ENCODE measurements around the gene LYZL6.
"Not testable (repeated sequence)": the region's sequence is repeated elsewhere in the genome, so short reads cannot be mapped to it uniquely, and the experiment has no call there.

The LYZL6 gene

GRCh38 chr17:35906191-35906925 is 37.2 kb downstream of the LYZL6 start:
- no peak for DNase-seq

DNA sequence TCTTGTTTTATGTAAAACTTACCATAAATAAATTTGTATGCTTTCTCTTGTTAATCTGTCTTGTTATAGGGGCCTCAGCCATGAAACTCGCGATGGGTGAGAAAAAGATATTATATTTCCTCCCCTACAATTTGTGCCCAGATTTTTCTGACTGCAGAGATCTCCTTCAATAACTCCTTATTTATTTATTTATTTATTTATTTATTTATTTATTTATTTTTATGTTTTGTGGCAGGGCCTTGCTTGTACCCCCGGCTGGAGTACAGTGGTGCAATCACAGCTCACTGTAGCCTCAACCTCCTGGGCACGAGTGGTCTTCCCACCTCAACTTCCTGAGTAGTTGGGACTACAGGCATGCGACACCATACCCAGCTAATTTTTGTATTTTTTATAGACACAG is 40.1 kb downstream of the LYZL6 start:
- DNase-seq, result no peak

DNA sequence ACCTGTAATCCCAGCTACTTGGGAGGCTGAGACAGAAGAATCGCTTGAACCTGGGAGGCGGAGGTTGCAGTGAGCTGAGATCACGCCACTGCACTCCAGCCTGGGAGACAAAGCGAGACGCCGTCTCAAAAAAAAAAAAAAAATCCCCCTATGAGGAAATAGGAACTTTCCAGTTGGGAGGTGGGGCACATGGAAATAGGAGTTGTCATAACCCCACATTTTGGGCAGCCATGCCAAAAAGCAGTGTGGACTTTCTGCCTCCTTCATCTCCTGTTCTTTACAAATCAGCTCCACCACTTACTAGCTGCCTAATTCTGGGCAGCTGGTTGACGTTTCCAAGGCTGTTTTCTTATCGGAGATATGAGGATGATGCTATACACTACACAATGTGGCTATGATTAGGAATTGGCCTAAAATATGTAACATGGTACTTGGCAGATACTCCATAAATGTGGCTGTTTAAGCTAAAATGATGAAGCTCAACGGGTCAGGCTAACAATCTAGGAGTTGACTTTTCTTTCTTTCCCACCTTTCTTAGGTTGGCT is 41.8 kb downstream of the LYZL6 start:
- no peak for DNase-seq

DNA sequence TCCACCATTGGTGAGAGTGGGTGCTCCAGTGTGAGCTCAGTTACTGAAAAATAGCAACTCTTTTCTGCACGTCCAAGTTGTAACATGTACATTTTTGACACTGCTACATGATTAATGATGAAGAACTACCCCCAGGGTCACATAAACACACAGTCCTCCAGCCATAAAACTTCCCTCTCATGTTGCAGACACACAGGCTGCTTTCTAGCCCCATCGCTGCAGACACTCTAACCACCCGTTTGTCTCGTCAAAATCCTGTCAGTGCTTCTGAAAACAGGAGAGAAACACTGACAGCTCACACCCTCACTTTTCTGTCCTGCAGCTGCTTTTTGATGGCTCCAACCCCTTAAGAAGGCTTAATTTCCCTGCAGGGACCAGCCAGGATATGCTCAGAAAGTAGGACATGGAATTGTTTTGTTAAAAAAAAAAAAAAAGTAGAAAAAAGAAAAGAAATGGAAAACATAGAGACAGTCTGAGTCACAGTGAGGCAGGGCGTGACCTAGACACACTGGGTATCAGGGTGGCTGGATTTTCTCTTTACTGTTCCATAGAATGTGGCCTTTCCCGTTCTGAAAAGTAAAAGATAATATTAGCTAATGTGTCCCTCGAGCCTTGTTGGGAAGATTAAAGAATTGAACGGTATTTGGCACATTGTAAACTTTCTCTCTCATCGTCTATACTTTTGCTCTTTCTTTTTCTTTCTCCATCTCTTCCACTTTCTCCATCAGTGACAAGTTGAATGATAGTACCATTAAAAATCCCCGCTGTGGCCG is 42.6 kb downstream of the LYZL6 start:
- DNase-seq, result no peak

GRCh38 chr17:35900280-35900679 is 43.2 kb downstream of the LYZL6 start:
- DNase-seq, result no peak

GRCh38 chr17:35898283-35899070 is 45.0 kb downstream of the LYZL6 start:
- no peak for DNase-seq

DNA sequence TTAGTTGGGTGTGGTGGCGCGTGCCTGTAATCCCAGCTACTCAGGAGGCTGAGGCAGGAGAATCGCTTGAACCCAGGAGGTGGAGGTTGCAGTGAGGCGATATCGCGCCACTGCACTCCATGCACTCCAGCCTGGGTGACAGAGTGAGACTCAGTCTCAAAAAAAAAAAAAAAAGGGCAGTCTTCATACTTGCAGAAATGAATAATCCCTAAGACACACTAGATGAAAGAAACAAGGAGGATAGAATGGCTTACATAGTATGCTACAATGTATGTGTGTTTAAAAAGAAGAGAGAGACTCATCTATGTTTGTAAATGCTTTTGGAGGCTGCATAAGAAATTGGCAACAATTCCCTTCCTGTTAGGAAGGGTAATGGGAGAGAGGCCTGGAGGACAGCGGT is 45.7 kb downstream of the LYZL6 start:
- DNase-seq, result not testable (repeated sequence)

DNA sequence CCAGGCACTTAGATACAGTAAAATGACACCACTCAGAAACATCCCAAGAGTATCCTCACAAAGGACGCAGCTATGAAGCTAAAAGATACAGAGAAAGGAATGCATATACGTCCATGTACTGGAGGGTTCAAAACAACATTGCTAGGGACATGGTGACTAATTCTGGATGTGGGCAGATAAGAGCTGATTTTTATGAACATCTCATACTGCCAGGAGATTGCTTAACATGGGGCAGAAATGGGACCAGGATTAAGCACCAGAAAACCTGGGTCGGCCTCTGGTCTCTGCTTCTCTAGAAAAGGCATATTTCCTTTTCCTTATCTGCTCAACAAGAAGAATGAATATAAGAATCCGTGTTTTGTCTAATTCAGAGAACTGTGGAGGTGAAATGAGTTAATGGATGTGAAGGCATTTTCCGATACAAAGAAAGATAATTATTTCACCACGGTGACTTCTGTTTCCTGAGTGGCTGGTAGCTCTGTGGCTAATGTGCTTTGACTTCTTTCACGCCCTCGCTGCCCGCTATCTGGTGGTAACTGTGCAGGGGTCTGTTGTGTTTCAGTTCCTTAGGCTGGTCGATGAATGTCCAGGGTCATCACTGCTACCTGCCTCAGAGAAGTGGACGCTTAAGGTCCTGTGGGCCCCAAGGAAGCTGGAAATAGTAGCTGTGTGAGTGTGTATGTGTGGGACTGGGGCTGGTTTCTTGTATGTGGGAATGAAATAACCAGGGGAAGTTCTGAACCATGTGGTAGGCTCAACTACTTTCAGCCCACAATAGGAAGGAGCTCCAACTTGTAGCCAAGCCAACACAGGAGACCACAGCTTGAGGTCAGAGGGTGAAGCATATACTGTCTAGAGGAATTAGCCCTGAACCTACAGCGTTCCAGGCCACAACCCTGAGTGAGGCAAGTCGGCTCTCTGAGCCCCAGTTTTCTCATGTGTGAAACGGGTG is 47.6 kb downstream of the LYZL6 start:
- DNase-seq, result no peak

DNA sequence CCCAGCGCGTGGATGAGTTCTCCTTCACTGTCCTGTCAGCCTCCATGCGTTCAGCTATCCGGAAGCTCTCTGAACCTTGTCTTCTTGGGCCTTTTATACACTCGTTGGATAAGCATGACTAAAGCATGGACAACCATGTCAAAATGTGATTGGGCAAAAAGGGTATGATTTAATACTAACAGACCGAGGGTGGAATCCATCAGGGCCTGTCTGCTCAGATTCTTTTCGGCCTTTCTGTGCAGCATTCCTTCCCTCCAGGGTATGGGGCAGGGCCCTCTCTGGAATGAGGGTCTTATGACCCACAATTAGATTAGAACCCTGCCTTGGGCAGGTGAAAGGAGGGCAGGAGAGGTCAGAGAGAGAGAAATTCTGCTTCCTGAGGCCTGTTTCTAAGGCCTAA is 49.3 kb downstream of the LYZL6 start:
- no peak for DNase-seq

- no peak for DNase-seq
Observed at GRCh38 chr17:35893751-35894150, 49.8 kb downstream of the LYZL6 start.

DNA sequence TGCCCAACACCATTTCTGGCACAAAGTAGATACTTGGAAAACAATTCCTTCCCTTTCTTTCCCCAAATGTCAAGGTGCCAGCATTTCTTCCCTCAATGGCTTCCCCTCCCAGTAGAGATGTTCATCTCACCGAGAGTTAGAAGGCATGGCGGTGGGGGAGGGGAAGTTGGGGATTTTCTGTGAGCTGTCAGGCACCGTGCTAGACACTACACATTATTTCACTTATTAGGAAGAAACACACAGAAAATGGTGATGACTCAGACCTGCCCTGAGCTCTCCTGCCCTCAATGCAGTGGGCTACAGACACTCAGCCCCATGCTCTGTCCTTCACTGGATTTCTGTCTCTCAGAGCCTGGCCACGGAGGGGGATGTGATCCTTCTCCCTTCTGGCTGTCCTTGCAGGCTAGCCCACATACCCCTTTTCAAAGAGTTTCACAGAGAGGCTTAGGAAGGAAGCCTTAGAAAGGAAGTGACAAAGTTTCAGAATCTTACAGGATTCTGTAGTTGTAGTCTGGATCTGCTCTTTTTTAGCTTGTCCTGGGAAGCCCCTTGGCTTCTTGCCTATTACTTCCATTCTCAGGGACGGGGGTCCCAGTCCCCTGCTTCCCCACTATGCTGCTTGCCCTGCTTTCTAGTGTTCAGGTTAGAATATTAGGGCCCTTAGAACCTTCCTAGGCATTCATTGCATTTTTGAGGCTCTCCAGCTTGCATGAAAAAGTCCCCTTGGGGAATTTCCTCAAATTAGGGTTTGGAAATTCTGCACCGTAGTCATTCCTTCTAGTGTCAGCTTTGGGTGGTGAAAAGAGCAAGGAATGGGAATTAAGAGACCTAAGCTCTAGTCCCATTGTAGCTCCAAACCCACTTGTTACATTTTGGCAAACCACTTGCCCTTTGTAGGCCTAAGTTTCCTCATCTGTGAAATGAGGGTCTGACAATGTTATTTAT is 51.1 kb downstream of the LYZL6 start:
- DNase-seq, result no peak

DNA sequence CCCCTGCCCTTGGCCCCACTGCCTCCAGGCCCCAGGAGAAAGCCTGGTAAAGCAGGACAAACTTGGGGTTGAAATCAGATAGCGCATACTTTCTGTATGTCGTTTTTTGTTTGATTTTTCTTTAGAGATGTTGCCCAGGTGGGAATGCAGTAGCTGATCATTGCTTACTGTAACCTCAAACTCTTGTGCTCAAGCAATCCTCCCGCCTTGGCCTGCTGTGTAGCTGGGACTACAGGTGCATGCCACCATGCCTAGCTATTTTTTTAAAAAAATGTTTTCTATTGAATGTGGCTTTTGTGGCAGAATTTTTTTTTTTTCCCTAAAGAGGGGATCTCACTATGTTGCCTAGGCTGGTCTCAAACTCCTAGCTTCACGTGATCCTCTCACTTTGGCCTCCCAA is 52.2 kb downstream of the LYZL6 start:
- no peak for DNase-seq

DNA sequence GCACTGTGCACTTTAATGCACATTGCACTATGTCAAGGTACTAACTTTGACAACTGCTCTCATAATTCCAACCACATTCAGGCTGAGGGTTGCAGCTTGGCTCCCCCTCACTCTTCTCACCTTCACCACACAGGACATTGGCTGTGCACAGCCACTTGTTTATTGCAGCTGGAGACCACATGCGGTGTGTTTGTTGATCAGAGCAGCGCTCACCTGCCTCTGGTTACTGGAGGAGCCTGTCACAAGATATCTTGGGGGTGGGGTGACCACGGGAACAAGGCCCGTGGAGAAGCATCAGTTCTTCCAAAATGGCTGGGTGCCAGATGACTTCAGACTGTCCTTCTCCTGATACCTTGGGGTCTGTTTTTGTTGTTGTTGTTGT is 52.7 kb downstream of the LYZL6 start:
- no peak for DNase-seq

DNA sequence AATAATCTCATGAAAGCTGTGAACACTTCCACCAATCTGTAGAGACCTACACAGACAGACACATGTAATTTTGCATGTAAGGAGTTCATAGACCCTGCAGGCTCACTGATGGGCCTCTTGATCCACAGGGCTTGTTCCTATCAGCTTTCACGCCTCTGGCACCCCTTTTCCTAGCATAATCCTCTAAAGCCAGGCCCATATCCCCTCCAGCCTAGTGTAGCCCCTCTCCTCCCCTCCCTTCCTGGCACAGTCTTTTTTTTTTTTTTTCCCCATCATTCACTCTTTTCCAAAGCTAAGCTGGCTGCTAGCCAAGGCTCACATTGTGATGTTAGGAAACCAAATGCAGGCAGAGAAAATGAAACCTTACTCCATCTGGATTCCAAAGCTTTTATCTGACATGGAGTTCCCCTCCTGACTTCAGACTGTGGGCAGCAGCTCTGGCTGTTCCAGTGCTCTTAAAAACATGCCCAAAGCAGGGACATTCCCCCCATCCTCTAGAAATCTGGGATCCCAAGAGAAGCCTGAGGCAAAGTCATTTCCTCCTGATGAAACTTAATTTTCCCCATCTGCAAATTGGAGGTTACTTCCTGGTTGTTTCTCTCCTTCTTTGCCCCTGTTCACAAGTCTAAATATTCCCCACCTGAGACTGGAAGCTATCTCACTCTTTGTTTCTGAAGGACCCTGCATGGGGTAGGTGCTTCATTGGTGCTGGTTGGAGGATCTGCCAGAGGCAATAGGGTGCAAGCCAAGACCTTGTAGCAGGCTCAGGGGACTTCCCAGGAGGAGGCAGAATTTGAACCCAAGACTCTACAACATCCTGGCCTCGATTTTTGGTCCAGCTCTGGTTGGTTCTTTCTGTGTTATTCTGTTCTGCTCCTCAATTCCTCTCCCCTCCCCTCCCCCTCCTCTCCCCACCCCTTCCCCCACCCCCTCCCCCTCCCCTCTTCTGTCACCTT is 53.4 kb downstream of the LYZL6 start:
- no peak for DNase-seq

GRCh38 chr17:35889241-35889640 is 54.3 kb downstream of the LYZL6 start:
- DNase-seq, result no peak
